Uterus (tissue), 4 donors: ENCODE results near the gene SCAI. TPM values are rescaled to one million over a fixed set of nuclear protein-coding genes. Genes with fewer than 3 reads are reported as not detected.

Experiments
- DNase-seq, 2 donors: peaks; one replicate each; pipeline ENCODE4 v3.0.0-alpha.2; 2019 to 2020
- H3K27ac ChIP-seq, 2 donors: fragments of 200-600 bp; sonication (generic); 1 replicate in 1 of 2; 2 replicates in 1 of 2; pipeline ENCODE4 v1.5.1; 2016 to 2018
- H3K27me3 ChIP-seq, 2 donors: fragments of 200-600 bp; sonication (generic); one replicate each; pipeline ENCODE4 v1.5.1; 2018 to 2019; ENCODE audit warnings: control low read depth in 1 of 2
- H3K36me3 ChIP-seq, 2 donors: fragments of 200-600 bp; sonication (generic); one replicate each; pipeline ENCODE4 v1.5.1; 2019; ENCODE audit warnings: control low read depth in 1 of 2
- H3K4me1 ChIP-seq, 2 donors: fragments of 200-600 bp; sonication (generic); one replicate each; pipeline ENCODE4 v1.5.1; 2018 to 2019; ENCODE audit warnings: control low read depth in 1 of 2
- H3K4me3 ChIP-seq, 2 donors: fragments of 200-600 bp; sonication (generic); 1 replicate in 1 of 2; 2 replicates in 1 of 2; pipeline ENCODE4 v1.5.1; 2018 to 2019; ENCODE audit warnings: mild to moderate bottlenecking in 1 of 2
- H3K9me3 ChIP-seq, 2 donors: fragments of 200-600 bp; sonication (generic); one replicate each; pipeline ENCODE4 v1.5.1; 2019; ENCODE audit warnings: control low read depth in 1 of 2
- POLR2A ChIP-seq, 2 donors: fragments of 450-650 bp; IDR thresholded peaks; one replicate each; pipeline ENCODE4 v1.6.1; 2016; ENCODE audit warnings: antibody characterized with exemption in 2 of 2, mild to moderate bottlenecking in 1 of 2, moderate library complexity in 1 of 2
- intact Hi-C: fragments of 100-400 bp; cut with DNase I; formaldehyde crosslinking; loops from one replicate; pipeline ENCODE4 v1.15.1; 2023; ENCODE audit warnings: low total_unique reads
- total RNA-seq, 4 donors: library from RNA; depleted of rRNA in 3 of 4; stranded (reverse); fragments of >200 nt in 3 of 4; gene quantifications; one replicate each; pipeline versions ENCODE4 v1.1.0 to v1.2.4, GENCODE V29; 2014 to 2023
- TF ChIP-seq, protein P1 (sequence below), 4 experiments: fragments of 200-600 bp in 2 of 4; fragments of 450-650 bp in 2 of 4; sonication (generic) in 2 of 4; IDR thresholded peaks; one replicate each; pipeline ENCODE4 v1.5.1; 2016 to 2019; ENCODE audit warnings: antibody characterized with exemption in 4 of 4, mild to moderate bottlenecking in 2 of 4, moderate library complexity in 1 of 4
- donor health status: DM: yes; HTN: yes; CAD: no.

The SCAI gene
- total RNA-seq, 4 donors from 2014 or later = 10.2 to 26.4 (median 14.4) TPM

DNA sequence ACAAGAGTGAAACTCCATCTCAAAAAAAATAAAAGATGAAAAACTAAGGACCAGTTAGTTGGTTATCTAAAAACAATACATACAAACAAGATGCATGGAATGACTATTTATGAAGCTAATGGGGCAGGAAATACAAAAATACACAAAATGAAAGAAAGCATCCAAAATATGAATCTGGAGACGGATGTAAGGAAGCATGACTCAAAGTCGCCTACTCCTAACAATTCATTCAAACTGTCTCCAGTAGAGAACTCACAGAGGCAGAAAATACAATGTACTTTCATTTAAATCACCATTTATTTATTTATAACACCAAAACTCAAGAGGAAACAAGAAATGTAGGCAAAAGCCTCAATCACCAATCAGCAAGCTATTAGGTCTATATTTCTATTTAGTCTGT, 68.4 kb downstream of the SCAI start:
- Histone ChIP-seq H3K9me3 (no peaks in the 10 kb centered on the region), H3K27ac (no peak overlapping the region), H3K4me3 (no peak overlapping the region), H3K27me3 (no peaks in the 10 kb centered on the region), H3K4me1 (no peaks in the 10 kb centered on the region), H3K36me3 (no peaks in the 10 kb centered on the region)
- TF ChIP-seq, protein P1, sequence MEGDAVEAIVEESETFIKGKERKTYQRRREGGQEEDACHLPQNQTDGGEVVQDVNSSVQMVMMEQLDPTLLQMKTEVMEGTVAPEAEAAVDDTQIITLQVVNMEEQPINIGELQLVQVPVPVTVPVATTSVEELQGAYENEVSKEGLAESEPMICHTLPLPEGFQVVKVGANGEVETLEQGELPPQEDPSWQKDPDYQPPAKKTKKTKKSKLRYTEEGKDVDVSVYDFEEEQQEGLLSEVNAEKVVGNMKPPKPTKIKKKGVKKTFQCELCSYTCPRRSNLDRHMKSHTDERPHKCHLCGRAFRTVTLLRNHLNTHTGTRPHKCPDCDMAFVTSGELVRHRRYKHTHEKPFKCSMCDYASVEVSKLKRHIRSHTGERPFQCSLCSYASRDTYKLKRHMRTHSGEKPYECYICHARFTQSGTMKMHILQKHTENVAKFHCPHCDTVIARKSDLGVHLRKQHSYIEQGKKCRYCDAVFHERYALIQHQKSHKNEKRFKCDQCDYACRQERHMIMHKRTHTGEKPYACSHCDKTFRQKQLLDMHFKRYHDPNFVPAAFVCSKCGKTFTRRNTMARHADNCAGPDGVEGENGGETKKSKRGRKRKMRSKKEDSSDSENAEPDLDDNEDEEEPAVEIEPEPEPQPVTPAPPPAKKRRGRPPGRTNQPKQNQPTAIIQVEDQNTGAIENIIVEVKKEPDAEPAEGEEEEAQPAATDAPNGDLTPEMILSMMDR (IDR thresholded peaks at IDR 0.05) = no peak
- TF ChIP-seq POLR2A (IDR thresholded peaks at IDR 0.05) = no peak
- DNase-seq = no peak
- intact Hi-C loops = no loop called here

DNA sequence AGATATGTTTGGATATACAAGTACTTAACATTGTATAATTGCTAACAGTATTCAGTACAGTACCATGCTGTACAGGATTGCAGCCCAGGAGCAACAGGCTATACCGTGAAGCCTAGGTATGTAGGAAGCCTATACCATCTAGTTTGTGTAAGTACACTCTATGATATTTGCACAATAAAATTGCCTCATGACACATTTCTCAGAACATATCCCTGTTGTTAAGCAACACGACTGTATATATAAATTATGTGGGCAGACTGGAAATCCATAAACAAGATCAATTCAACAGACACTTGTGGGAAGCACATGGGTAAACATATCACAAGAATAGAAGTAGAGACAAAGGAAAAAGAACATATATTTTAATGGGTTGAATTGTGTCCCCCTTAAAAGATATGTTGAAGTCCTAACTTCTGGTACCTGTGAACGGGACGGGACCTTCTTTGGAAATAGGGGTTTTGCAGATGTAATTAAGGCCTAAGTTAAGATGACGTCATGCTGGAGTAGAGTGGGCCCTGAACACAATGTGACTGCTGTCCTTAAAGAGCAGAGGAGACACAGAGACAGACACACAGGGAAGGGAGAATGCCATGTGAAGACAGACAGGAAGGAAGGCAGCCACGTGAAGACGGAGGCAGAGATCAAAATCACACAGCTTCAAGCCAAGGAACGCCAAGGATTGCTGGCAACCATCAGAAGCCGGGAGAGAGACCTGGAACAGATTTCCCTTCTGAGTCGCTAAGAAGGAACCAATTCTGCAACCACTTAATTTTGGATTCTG, 76.3 kb downstream of the SCAI start:
- DNase-seq = no peak
- H3K36me3 ChIP-seq = no peaks in the 10 kb centered on the region
- no peak overlapping the region for H3K4me3 ChIP-seq
- no peak overlapping the region for H3K27ac ChIP-seq
- no peaks in the 10 kb centered on the region for H3K9me3 ChIP-seq
- no peak for TF ChIP-seq POLR2A (IDR thresholded peaks at IDR 0.05)
- TF ChIP-seq, protein P1 (IDR thresholded peaks at IDR 0.05) = no peak
- no peaks in the 10 kb centered on the region for H3K4me1 ChIP-seq
- intact Hi-C loops = no loop called here
- no peaks in the 10 kb centered on the region for H3K27me3 ChIP-seq

DNA sequence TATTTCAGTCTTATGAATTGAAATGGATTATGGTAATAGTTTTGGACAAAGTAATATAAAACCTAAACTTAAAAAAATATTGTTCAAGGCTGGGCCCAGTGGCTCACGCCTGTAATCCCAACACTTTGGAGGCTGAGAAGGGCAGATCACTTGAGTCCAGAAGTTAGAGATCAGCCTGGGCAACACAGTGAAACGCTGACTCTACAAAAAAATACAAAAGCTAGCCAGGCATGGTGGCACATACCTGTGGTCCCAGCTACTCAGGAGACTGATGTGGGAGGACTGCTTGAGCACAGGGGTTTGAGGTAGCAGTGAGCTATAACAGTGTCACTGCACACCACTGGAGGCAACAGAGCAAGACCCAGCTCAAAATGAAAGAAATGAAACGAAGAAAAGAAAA, 81.9 kb downstream of the SCAI start:
- Histone ChIP-seq H3K9me3 (no peaks in the 10 kb centered on the region), H3K36me3 (no peaks in the 10 kb centered on the region), H3K27ac (no peak overlapping the region), H3K27me3 (no peaks in the 10 kb centered on the region), H3K4me3 (no peak overlapping the region), H3K4me1 (no peaks in the 10 kb centered on the region)
- TF ChIP-seq, protein P1 (IDR thresholded peaks at IDR 0.05) = no peak
- TF ChIP-seq POLR2A (IDR thresholded peaks at IDR 0.05) = no peak
- DNase-seq = no peak
- intact Hi-C loops = no loop called here

DNA sequence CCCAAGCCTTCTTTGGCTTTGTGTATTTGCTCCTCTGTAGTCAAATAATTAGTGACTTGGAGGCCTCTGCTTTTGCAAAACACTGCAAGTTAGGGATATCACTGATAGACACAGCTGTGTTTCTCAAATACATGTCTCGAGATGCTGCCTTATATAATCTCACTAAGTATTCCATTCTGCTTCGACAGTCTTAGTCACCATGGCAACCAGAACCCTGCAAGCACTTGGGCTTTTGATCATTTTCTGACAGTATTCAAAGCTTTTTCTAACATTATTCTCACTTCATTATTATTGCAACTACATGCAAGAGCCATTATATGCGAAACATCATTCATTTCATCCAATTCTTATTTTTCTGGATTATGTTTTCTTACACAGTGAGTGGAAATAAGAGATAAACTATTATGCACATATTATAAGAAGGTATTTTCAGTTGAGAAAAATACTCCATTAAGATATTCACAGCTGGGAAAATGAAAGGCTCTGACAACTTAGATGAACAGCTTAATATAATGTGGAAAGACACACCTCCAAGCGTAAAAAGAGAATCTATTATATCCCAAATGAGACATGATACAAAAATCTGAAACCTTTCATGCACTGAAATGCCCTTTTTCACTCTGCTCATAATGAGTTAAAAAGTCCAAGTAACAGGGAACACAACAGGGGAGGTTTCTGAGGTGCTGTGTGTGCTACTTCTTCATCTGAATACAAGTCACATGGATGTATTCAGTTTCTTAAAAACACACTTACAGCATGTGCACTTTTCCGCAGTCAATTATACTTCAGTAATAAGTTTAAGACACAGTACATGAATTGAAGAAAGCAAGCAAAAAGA, 93.9 kb downstream of the SCAI start:
- no peaks in the 10 kb centered on the region for H3K27me3 ChIP-seq
- H3K4me3 ChIP-seq = no peak overlapping the region
- TF ChIP-seq POLR2A (IDR thresholded peaks at IDR 0.05) = no peak
- TF ChIP-seq, protein P1 (IDR thresholded peaks at IDR 0.05) = no peak
- no peak overlapping the region for H3K27ac ChIP-seq
- DNase-seq = no peak
- intact Hi-C loops = no loop called here
- no peaks in the 10 kb centered on the region for H3K36me3 ChIP-seq
- no peaks in the 10 kb centered on the region for H3K4me1 ChIP-seq
- H3K9me3 ChIP-seq = no peaks in the 10 kb centered on the region

DNA sequence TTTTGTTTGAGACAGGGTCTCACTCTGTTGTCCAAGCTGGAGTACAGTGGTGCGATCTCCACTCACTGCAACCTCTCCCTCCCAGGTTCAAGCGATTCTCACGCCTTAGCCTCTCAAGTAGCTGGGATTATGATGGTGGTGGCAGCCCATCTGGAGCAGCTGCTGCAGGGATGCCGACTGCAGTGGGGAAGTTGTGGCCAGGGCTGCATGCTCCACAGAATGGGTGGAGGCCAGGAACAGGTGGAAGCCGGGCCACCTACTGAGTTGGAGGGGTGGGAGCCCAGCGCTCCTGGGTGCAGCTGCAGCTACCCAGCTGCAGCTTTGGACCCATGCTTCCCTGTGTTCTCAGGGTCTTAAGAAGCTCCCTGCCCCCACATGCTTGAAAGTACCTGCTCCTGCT, 99.7 kb downstream of the SCAI start:
- TF ChIP-seq, protein P1 (IDR thresholded peaks at IDR 0.05) = no peak
- H3K27ac ChIP-seq = no peak overlapping the region
- no peak for DNase-seq
- H3K4me1 ChIP-seq = no peaks in the 10 kb centered on the region
- no peaks in the 10 kb centered on the region for H3K9me3 ChIP-seq
- H3K36me3 ChIP-seq = no peaks in the 10 kb centered on the region
- H3K4me3 ChIP-seq = no peak overlapping the region
- intact Hi-C loops = no loop called here
- H3K27me3 ChIP-seq = no peaks in the 10 kb centered on the region
